ENCODE measurements around the gene SLC7A6. TPM values are rescaled to one million over a fixed set of nuclear protein-coding genes. Genes with fewer than 3 reads are reported as not detected.

Gene SLC7A6
- total RNA-seq, 2 experiments from 2014 or later, result 53.1 to 79.5 TPM

DNA sequence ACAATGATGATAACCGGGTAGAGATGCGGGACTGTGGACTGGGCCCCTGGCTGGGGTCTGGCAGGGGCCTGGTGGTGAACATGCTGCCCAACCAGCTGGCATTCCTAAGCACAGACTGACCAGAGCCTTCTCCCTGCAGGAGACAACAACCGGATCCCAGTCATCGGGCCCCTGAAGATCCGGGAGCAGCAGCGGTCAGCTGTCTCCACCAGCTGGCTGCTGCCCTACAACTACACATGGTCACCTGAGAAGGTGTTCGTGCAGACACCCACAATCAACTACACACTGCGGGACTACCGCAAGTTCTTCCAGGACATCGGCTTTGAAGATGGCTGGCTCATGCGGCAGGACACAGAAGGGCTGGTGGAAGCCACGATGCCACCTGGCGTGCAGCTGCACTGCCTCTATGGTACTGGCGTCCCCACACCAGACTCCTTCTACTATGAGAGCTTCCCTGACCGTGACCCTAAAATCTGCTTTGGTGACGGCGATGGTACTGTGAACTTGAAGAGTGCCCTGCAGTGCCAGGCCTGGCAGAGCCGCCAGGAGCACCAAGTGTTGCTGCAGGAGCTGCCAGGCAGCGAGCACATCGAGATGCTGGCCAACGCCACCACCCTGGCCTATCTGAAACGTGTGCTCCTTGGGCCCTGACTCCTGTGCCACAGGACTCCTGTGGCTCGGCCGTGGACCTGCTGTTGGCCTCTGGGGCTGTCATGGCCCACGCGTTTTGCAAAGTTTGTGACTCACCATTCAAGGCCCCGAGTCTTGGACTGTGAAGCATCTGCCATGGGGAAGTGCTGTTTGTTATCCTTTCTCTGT lies 5.1 kb upstream of the SLC7A6 start:
- H3K36me3 ChIP-seq (ENCODE audit: insufficient read depth, low read length), result peaks cover 47% of the 10 kb centered on the region
- no peak for DNase-seq (ENCODE audit: low spot score)
- POLR2A ChIA-PET, result interaction anchor here (1.0 to 2.8 kb wide), 4 partner anchors 13 to 70 kb away, joined by 4 to 13 read pairs (median 8); partner anchors contain the start of gene PLA2G15
- H3K9me2 ChIP-seq (ENCODE audit: insufficient read depth, low read length), result no peaks in the 10 kb centered on the region
- TF ChIP-seq, protein P1, sequence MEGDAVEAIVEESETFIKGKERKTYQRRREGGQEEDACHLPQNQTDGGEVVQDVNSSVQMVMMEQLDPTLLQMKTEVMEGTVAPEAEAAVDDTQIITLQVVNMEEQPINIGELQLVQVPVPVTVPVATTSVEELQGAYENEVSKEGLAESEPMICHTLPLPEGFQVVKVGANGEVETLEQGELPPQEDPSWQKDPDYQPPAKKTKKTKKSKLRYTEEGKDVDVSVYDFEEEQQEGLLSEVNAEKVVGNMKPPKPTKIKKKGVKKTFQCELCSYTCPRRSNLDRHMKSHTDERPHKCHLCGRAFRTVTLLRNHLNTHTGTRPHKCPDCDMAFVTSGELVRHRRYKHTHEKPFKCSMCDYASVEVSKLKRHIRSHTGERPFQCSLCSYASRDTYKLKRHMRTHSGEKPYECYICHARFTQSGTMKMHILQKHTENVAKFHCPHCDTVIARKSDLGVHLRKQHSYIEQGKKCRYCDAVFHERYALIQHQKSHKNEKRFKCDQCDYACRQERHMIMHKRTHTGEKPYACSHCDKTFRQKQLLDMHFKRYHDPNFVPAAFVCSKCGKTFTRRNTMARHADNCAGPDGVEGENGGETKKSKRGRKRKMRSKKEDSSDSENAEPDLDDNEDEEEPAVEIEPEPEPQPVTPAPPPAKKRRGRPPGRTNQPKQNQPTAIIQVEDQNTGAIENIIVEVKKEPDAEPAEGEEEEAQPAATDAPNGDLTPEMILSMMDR (conservative IDR thresholded peaks at IDR 0.05; ENCODE audit: low read length), result no peak
- H3K79me2 ChIP-seq (ENCODE audit: insufficient read depth, low read depth, low read length), result no peaks in the 10 kb centered on the region
- H3K4me2 ChIP-seq (ENCODE audit: low read length), result no peak overlapping the region
- peaks cover 60% of the 10 kb centered on the region for H3K4me1 ChIP-seq (ENCODE audit: insufficient read depth, low read length, poor library complexity, severe bottlenecking)
- H3K27ac ChIP-seq (ENCODE audit: low read depth, low read length, poor library complexity, severe bottlenecking), result peak overlapping the region; percentile 94
- no peak overlapping the region for H3K4me3 ChIP-seq (ENCODE audit: low read depth, low read length, poor library complexity, severe bottlenecking)
- CTCF ChIA-PET (ENCODE audit: unreplicated experiment), result interaction anchor here (0.5 to 2.9 kb wide), 2 partner anchors 69 to 119 kb away, joined by 5 to 17 read pairs; no protein-coding TSS in a partner anchor
- no peaks in the 10 kb centered on the region for H3K9me3 ChIP-seq (ENCODE audit: low read length)
- intact Hi-C loops (cut with micrococcal nuclease; ENCODE audit: unreplicated experiment), result loop anchor here (10.0 kb wide), 1 partner anchor 236 kb away; no protein-coding TSS in a partner anchor
- H4K20me1 ChIP-seq (ENCODE audit: insufficient read depth, low read length), result no peaks in the 10 kb centered on the region
- no peak overlapping the region for H2AFZ ChIP-seq (ENCODE audit: low read length)
- no TSS peak for BruUV-seq (replicated peaks)

DNA sequence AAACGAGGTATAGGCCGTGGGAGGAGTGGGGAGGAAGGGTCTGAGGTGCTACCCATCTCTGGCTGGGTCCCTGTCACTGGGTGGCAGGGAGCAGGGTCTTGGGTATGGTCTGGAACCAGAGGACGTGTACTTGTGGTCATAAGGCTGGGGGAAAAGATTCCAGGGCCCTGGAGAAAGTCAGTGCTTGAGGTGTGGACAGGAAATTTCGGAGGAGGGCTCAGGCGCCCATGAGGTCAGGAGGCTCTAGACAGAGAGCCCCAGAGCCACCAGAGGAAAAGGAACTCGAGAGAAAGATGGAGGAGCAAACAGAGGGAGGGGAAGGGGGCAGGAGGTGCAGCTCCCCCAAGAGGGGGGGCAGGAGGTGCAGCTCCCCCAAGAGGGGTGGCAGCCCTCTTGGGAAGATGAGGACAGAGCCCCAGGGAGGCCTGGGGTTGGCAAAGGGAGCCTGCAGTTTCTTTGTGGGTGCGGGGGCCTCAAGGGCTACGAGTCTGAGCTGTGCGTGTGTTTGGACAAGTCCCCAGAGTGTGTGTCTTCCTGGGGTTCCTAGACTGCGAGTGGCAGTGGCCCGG lies 683 bp upstream of the SLC7A6 start:
- POLR2A ChIA-PET, result interaction anchor here (0.6 to 2.7 kb wide), 12 partner anchors 9 to 457 kb away, joined by 3 to 13 read pairs (median 4); partner anchors contain the start of genes PRMT7, SLC7A6OS and TSNAXIP1
- H3K79me2 ChIP-seq (ENCODE audit: insufficient read depth, low read depth, low read length), result peaks cover 38% of the 10 kb centered on the region
- H3K9me2 ChIP-seq (ENCODE audit: insufficient read depth, low read length), result no peaks in the 10 kb centered on the region
- peak overlapping the region; percentile 75 for H3K4me3 ChIP-seq (ENCODE audit: low read depth, low read length, poor library complexity, severe bottlenecking)
- CTCF ChIA-PET (ENCODE audit: unreplicated experiment), result interaction anchor here (0.7 to 2.2 kb wide), 8 partner anchors 9 to 65 kb away, joined by 3 to 15 read pairs (median 4); partner anchors contain the start of genes PRMT7 and SLC7A6OS
- H3K27ac ChIP-seq (ENCODE audit: low read depth, low read length, poor library complexity, severe bottlenecking), result peak overlapping the region; percentile 80
- TF ChIP-seq, protein P1 (conservative IDR thresholded peaks at IDR 0.05; ENCODE audit: low read length), result no peak
- no peak for TF ChIP-seq EZH2phosphoT487 (IDR thresholded peaks at IDR 0.05; ENCODE audit: borderline replicate concordance, low read depth, low read length)
- H2AFZ ChIP-seq (ENCODE audit: low read length), result peak overlapping the region; percentile 76
- peaks cover 3% of the 10 kb centered on the region; the same call in 1 of the 2 replicates for H4K20me1 ChIP-seq (ENCODE audit: insufficient read depth, low read length)
- peaks cover 32% of the 10 kb centered on the region for H3K36me3 ChIP-seq (ENCODE audit: insufficient read depth, low read length)
- intact Hi-C loops (cut with micrococcal nuclease; ENCODE audit: unreplicated experiment), result loop anchor here (1.0 kb wide), 2 partner anchors 22 to 47 kb away; partner anchors contain the start of gene SLC7A6OS
- H3K4me2 ChIP-seq (ENCODE audit: low read length), result peak overlapping the region; percentile 92
- peaks cover 55% of the 10 kb centered on the region for H3K4me1 ChIP-seq (ENCODE audit: insufficient read depth, low read length, poor library complexity, severe bottlenecking)
- BruUV-seq (replicated peaks), result no TSS peak
- DNase-seq (ENCODE audit: low spot score), result no peak
- no peaks in the 10 kb centered on the region for H3K9me3 ChIP-seq (ENCODE audit: low read length)

Measured in OCI-LY7 (cell line).